Suprapubic skin (tissue), 4 donors: ENCODE results near the gene TLR10.

Experiments
- EP300 ChIP-seq: sonication (generic); formaldehyde crosslinking; IDR thresholded peaks from one replicate; pipeline ENCODE4 v1.6.1; 2017; ENCODE audit warnings: antibody characterized with exemption
- POLR2A ChIP-seq, 2 donors: fragments of 450-650 bp; IDR thresholded peaks; one replicate each; pipeline ENCODE4 v1.6.1; 2017; ENCODE audit warnings: antibody characterized with exemption in 2 of 2, mild to moderate bottlenecking in 2 of 2, moderate library complexity in 2 of 2
- POLR2AphosphoS5 ChIP-seq, 3 donors: sonication (generic); formaldehyde crosslinking; IDR thresholded peaks; one replicate each; pipeline ENCODE4 v1.6.1; 2017; ENCODE audit warnings: antibody characterized with exemption in 3 of 3
- TF ChIP-seq, protein P1 (sequence below), 2 donors: fragments of 200-600 bp in 1 of 2; fragments of 450-650 bp in 1 of 2; sonication (generic) in 1 of 2; IDR thresholded peaks; one replicate each; pipeline ENCODE4 v1.5.1; 2016 to 2019; ENCODE audit warnings: antibody characterized with exemption in 2 of 2, mild to moderate bottlenecking in 1 of 2, moderate library complexity in 1 of 2

DNA sequence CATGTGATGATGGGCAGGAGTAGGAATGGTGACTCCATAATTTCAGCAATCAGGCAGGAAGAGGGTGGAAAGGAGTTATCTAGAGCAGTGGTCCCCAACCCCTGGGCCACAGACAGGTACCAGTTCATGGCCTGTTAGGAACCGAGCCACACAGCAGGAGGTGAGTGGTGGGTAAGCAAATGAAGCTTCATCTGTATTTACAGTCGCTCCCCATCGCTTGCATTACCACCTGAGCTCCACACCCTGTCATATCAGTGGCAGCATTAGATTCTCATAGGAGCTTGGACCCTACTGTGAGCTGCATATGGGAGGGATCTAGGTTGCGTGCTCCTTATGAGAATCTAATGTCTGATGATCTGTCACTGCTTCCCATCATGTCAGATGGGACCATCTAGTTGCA, 1.4 kb upstream of the TLR10 start:
- TF ChIP-seq, protein P1, sequence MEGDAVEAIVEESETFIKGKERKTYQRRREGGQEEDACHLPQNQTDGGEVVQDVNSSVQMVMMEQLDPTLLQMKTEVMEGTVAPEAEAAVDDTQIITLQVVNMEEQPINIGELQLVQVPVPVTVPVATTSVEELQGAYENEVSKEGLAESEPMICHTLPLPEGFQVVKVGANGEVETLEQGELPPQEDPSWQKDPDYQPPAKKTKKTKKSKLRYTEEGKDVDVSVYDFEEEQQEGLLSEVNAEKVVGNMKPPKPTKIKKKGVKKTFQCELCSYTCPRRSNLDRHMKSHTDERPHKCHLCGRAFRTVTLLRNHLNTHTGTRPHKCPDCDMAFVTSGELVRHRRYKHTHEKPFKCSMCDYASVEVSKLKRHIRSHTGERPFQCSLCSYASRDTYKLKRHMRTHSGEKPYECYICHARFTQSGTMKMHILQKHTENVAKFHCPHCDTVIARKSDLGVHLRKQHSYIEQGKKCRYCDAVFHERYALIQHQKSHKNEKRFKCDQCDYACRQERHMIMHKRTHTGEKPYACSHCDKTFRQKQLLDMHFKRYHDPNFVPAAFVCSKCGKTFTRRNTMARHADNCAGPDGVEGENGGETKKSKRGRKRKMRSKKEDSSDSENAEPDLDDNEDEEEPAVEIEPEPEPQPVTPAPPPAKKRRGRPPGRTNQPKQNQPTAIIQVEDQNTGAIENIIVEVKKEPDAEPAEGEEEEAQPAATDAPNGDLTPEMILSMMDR (IDR thresholded peaks at IDR 0.05), result no peak
- TF ChIP-seq POLR2AphosphoS5 (IDR thresholded peaks at IDR 0.05) (no peak), EP300 (no peak), POLR2A (IDR thresholded peaks at IDR 0.05) (no peak)
